ENCODE measurements around the gene JPH2.
A peak's percentile ranks its signal among the peaks of the same experiment; 100 is the strongest.

JPH2 gene

GRCh38 chr20:44187772-44188709 is 1.1 kb upstream of the JPH2 start:
- DNase-seq (ENCODE audit: low spot score), result no peak

- DNase-seq (ENCODE audit: low spot score), result no peak
These were observed 324 bp downstream of the JPH2 start for GRCh38 chr20:44186674-44187053.

- DNase-seq (ENCODE audit: low spot score), result no peak
These were observed 787 bp downstream of the JPH2 start for GRCh38 chr20:44186201-44186600.

GRCh38 chr20:44185574-44185973 is 1.4 kb downstream of the JPH2 start:
- no peak for DNase-seq (ENCODE audit: low spot score)

- no peak for DNase-seq (ENCODE audit: low spot score)
These were observed 3.7 kb downstream of the JPH2 start for GRCh38 chr20:44183282-44183681.

- no peak for DNase-seq (ENCODE audit: low spot score)
These were observed 4.1 kb downstream of the JPH2 start for GRCh38 chr20:44182863-44183262.

- DNase-seq (ENCODE audit: low spot score), result no peak
These were observed 4.7 kb downstream of the JPH2 start for GRCh38 chr20:44182135-44182765.

- DNase-seq (ENCODE audit: low spot score), result no peak
These were observed 5.4 kb downstream of the JPH2 start for GRCh38 chr20:44181611-44182010.

- DNase-seq (ENCODE audit: low spot score), result no peak
These were observed 6.2 kb downstream of the JPH2 start for GRCh38 chr20:44180814-44181213.

GRCh38 chr20:44176833-44177534 is 10.0 kb downstream of the JPH2 start:
- DNase-seq (ENCODE audit: low spot score), result peak; percentile 19

- no peak for DNase-seq (ENCODE audit: low spot score)
These were observed 11.8 kb downstream of the JPH2 start for GRCh38 chr20:44174996-44175765.

- no peak for DNase-seq (ENCODE audit: low spot score)
These were observed 13.1 kb downstream of the JPH2 start for GRCh38 chr20:44173846-44174245.

- no peak for DNase-seq (ENCODE audit: low spot score)
These were observed 13.9 kb downstream of the JPH2 start for GRCh38 chr20:44173116-44173515.

GRCh38 chr20:44172572-44172950 is 14.4 kb downstream of the JPH2 start:
- no peak for DNase-seq (ENCODE audit: low spot score)

- DNase-seq (ENCODE audit: low spot score), result peak; percentile 26
These were observed 15.0 kb downstream of the JPH2 start for GRCh38 chr20:44171775-44172571.

- peak; percentile 30 for DNase-seq (ENCODE audit: low spot score)
These were observed 16.1 kb downstream of the JPH2 start for GRCh38 chr20:44170816-44171410.

GRCh38 chr20:44167736-44168135 is 19.3 kb downstream of the JPH2 start:
- no peak for DNase-seq (ENCODE audit: low spot score)

GRCh38 chr20:44166477-44166876 is 20.5 kb downstream of the JPH2 start:
- peak; percentile 73 for DNase-seq (ENCODE audit: low spot score)

- DNase-seq (ENCODE audit: low spot score), result peak; percentile 88
These were observed 21.0 kb downstream of the JPH2 start for GRCh38 chr20:44166008-44166407.

- DNase-seq (ENCODE audit: low spot score), result no peak
These were observed 26.9 kb downstream of the JPH2 start for GRCh38 chr20:44160133-44160532.

GRCh38 chr20:44159711-44160110 is 27.3 kb downstream of the JPH2 start:
- DNase-seq (ENCODE audit: low spot score), result no peak

Data from kidney capillary endothelial cell (primary cell).